Stomach smooth muscle (tissue), 2 donors: ENCODE measurements around the gene GATA3.

Source experiments
- H3K27ac ChIP-seq: one replicate; pipeline ENCODE4 v1.7.0; 2013; ENCODE audit warnings: mild to moderate bottlenecking, low read length, inconsistent platforms
- H3K27me3 ChIP-seq, 2 donors: one replicate each; pipeline ENCODE4 v1.7.0; 2013; ENCODE audit warnings: low read length in 2 of 2; ENCODE audit not compliant: insufficient read depth in 2 of 2, control insufficient read depth in 1 of 2
- H3K36me3 ChIP-seq, 2 donors: one replicate each; pipeline ENCODE4 v1.7.0; 2013; ENCODE audit warnings: low read length in 2 of 2; ENCODE audit not compliant: control insufficient read depth in 2 of 2, insufficient read depth in 2 of 2
- H3K4me1 ChIP-seq: one replicate; pipeline ENCODE4 v1.7.0; 2013; ENCODE audit warnings: low read length; ENCODE audit not compliant: control insufficient read depth, insufficient read depth
- H3K4me3 ChIP-seq, 2 donors: one replicate each; pipeline ENCODE4 v1.7.0; 2013; ENCODE audit warnings: low read length in 2 of 2
- H3K9ac ChIP-seq, 2 donors: one replicate each; pipeline ENCODE4 v1.7.0; 2013; ENCODE audit warnings: low read length in 2 of 2, mild to moderate bottlenecking in 1 of 2
- H3K9me3 ChIP-seq, 2 donors: one replicate each; pipeline ENCODE4 v1.7.0; 2013; ENCODE audit warnings: low read length in 2 of 2; ENCODE audit not compliant: control insufficient read depth in 2 of 2
- donor health status: healthy.
- donor health status: Pancreatic carcinoma.

Gene GATA3

GRCh38 chr10:8104005-8104404, 49.5 kb downstream of the GATA3 start:
- Histone ChIP-seq H3K27ac (no peak overlapping the region), H3K9me3 (peaks cover 0 to 3% of the 10 kb centered on the region in 2 donors), H3K4me1 (no peaks in the 10 kb centered on the region), H3K4me3 (no peak overlapping the region), H3K27me3 (peaks cover 2 to 3% of the 10 kb centered on the region in 2 donors), H3K36me3 (no peaks in the 10 kb centered on the region), H3K9ac (no peak overlapping the region)

- Histone ChIP-seq H3K36me3 (no peaks in the 10 kb centered on the region), H3K9ac (no peak overlapping the region), H3K4me3 (no peak overlapping the region), H3K27me3 (peaks cover 2 to 3% of the 10 kb centered on the region in 2 donors), H3K9me3 (peaks cover 0 to 3% of the 10 kb centered on the region in 2 donors), H3K27ac (no peak overlapping the region), H3K4me1 (no peaks in the 10 kb centered on the region)
Observed at GRCh38 chr10:8104721-8105120, 50.2 kb downstream of the GATA3 start.

GRCh38 chr10:8105932-8106331, 51.4 kb downstream of the GATA3 start:
- peaks cover 0 to 3% of the 10 kb centered on the region in 2 donors for H3K9me3 ChIP-seq
- H3K36me3 ChIP-seq, result no peaks in the 10 kb centered on the region
- H3K9ac ChIP-seq, result no peak overlapping the region
- H3K4me1 ChIP-seq, result no peaks in the 10 kb centered on the region
- no peak overlapping the region for H3K27ac ChIP-seq
- no peak overlapping the region for H3K4me3 ChIP-seq
- H3K27me3 ChIP-seq, result peaks cover 2 to 3% of the 10 kb centered on the region in 2 donors

GRCh38 chr10:8112230-8112905, 57.9 kb downstream of the GATA3 start:
- no peak overlapping the region for H3K27ac ChIP-seq
- H3K4me3 ChIP-seq, result no peak overlapping the region
- no peaks in the 10 kb centered on the region for H3K9me3 ChIP-seq
- H3K4me1 ChIP-seq, result no peaks in the 10 kb centered on the region
- no peaks in the 10 kb centered on the region for H3K36me3 ChIP-seq
- no peak overlapping the region for H3K9ac ChIP-seq
- H3K27me3 ChIP-seq, result peaks cover under 1 to 3% of the 10 kb centered on the region in 2 donors

GRCh38 chr10:8112942-8113442, 58.5 kb downstream of the GATA3 start:
- Histone ChIP-seq H3K27me3 (peaks cover 0 to 3% of the 10 kb centered on the region in 2 donors), H3K36me3 (no peaks in the 10 kb centered on the region), H3K4me1 (no peaks in the 10 kb centered on the region), H3K9me3 (no peaks in the 10 kb centered on the region), H3K27ac (no peak overlapping the region), H3K9ac (no peak overlapping the region), H3K4me3 (no peak overlapping the region)

GRCh38 chr10:8113616-8114015, 59.1 kb downstream of the GATA3 start:
- Histone ChIP-seq H3K27ac (no peak overlapping the region), H3K4me1 (no peaks in the 10 kb centered on the region), H3K4me3 (no peak overlapping the region), H3K36me3 (no peaks in the 10 kb centered on the region), H3K9ac (no peak overlapping the region), H3K9me3 (no peaks in the 10 kb centered on the region), H3K27me3 (peaks cover 0 to 3% of the 10 kb centered on the region in 2 donors)

GRCh38 chr10:8114741-8115617, 60.5 kb downstream of the GATA3 start:
- Histone ChIP-seq H3K9ac (no peak overlapping the region), H3K36me3 (no peaks in the 10 kb centered on the region), H3K9me3 (no peaks in the 10 kb centered on the region), H3K4me3 (no peak overlapping the region), H3K27ac (no peak overlapping the region), H3K4me1 (no peaks in the 10 kb centered on the region), H3K27me3 (peaks cover 0 to 3% of the 10 kb centered on the region in 2 donors)

- peaks cover 0 to 3% of the 10 kb centered on the region in 2 donors for H3K27me3 ChIP-seq
- H3K4me1 ChIP-seq, result no peaks in the 10 kb centered on the region
- H3K9me3 ChIP-seq, result no peaks in the 10 kb centered on the region
- H3K36me3 ChIP-seq, result no peaks in the 10 kb centered on the region
- H3K4me3 ChIP-seq, result no peak overlapping the region
- no peak overlapping the region for H3K27ac ChIP-seq
- no peak overlapping the region for H3K9ac ChIP-seq
Observed at GRCh38 chr10:8115618-8115980, 61.1 kb downstream of the GATA3 start.

GRCh38 chr10:8116474-8116873, 62.0 kb downstream of the GATA3 start:
- no peaks in the 10 kb centered on the region for H3K36me3 ChIP-seq
- H3K9ac ChIP-seq, result no peak overlapping the region

GRCh38 chr10:8116926-8117493, 62.5 kb downstream of the GATA3 start:
- peaks cover 0 to 3% of the 10 kb centered on the region in 2 donors for H3K27me3 ChIP-seq
- no peaks in the 10 kb centered on the region for H3K9me3 ChIP-seq
- H3K4me3 ChIP-seq, result no peak overlapping the region
- H3K4me1 ChIP-seq, result no peaks in the 10 kb centered on the region
- H3K9ac ChIP-seq, result no peak overlapping the region
- H3K36me3 ChIP-seq, result no peaks in the 10 kb centered on the region
- H3K27ac ChIP-seq, result no peak overlapping the region

More at GRCh38 chr10:8116474-8116873, 62.0 kb downstream of the GATA3 start:
- H3K4me3 ChIP-seq, result no peak overlapping the region
- peaks cover 0 to 3% of the 10 kb centered on the region in 2 donors for H3K27me3 ChIP-seq
- no peaks in the 10 kb centered on the region for H3K4me1 ChIP-seq
- H3K27ac ChIP-seq, result no peak overlapping the region
- H3K9me3 ChIP-seq, result no peaks in the 10 kb centered on the region
